Vagina (tissue), 2 donors: ENCODE data around the gene SARS1. TPM values are rescaled to one million over a fixed set of nuclear protein-coding genes. Genes with fewer than 3 reads are reported as not detected.

Experiments used
- DNase-seq, 2 donors: peaks; one replicate each; pipeline ENCODE4 v3.0.0-alpha.2; 2017; ENCODE audit errors: extremely low spot score in 2 of 2
- H3K27ac ChIP-seq: fragments of 200-600 bp; sonication (generic); one replicate; pipeline ENCODE4 v1.5.1; 2019
- H3K27me3 ChIP-seq: fragments of 200-600 bp; sonication (generic); one replicate; pipeline ENCODE4 v1.5.1; 2019
- H3K36me3 ChIP-seq, 2 donors: fragments of 200-600 bp; sonication (generic); one replicate each; pipeline ENCODE4 v1.5.1; 2017 to 2019
- H3K4me1 ChIP-seq: fragments of 200-600 bp; sonication (generic); one replicate; pipeline ENCODE4 v1.5.1; 2019
- H3K4me3 ChIP-seq, 2 donors: fragments of 200-600 bp; sonication (generic); 1 replicate in 1 of 2; 2 replicates in 1 of 2; pipeline ENCODE4 v1.5.1; 2016 to 2019
- H3K9me3 ChIP-seq: fragments of 200-600 bp; sonication (generic); one replicate; pipeline ENCODE4 v1.5.1; 2019
- POLR2A ChIP-seq, 2 donors: fragments of 450-650 bp; IDR thresholded peaks; one replicate each; pipeline ENCODE4 v1.6.1; 2017; ENCODE audit warnings: antibody characterized with exemption in 2 of 2, mild to moderate bottlenecking in 2 of 2, moderate library complexity in 2 of 2
- POLR2AphosphoS5 ChIP-seq, 2 donors: sonication (generic); formaldehyde crosslinking; IDR thresholded peaks; one replicate each; pipeline ENCODE4 v1.9.0; 2017; ENCODE audit warnings: antibody characterized with exemption in 2 of 2, mild to moderate bottlenecking in 2 of 2, low read depth in 1 of 2; ENCODE audit not compliant: insufficient read depth in 1 of 2
- intact Hi-C: fragments of 100-400 bp; cut with DNase I; formaldehyde crosslinking; loops from one replicate; pipeline ENCODE4 v1.15.1; 2023
- total RNA-seq: library from RNA; depleted of rRNA; stranded (reverse); fragments of >200 nt; gene quantifications from one replicate; pipeline ENCODE4 v1.2.3, GENCODE V29; 2016
- TF ChIP-seq, protein P1 (sequence below), 3 experiments: fragments of 450-650 bp in 2 of 3; fragments of 200-600 bp in 1 of 3; sonication (generic) in 1 of 3; IDR thresholded peaks; one replicate each; pipeline ENCODE4 v1.5.1; 2017 to 2019; ENCODE audit warnings: antibody characterized with exemption in 3 of 3, mild to moderate bottlenecking in 2 of 3, moderate library complexity in 2 of 3

The SARS1 gene
- total RNA-seq, 1 donor from 2014 or later = 135 TPM

- DNase-seq = peak in 1 of 2 donors; percentile 82
- Histone ChIP-seq H3K36me3 (peaks cover 0 to 20% of the 10 kb centered on the region in 2 donors), H3K4me1 (peaks cover 44% of the 10 kb centered on the region), H3K9me3 (no peaks in the 10 kb centered on the region), H3K4me3 (no peak overlapping the region), H3K27me3 (no peaks in the 10 kb centered on the region), H3K27ac (no peak overlapping the region)
- intact Hi-C loops = no loop called here
- TF ChIP-seq, protein P1, sequence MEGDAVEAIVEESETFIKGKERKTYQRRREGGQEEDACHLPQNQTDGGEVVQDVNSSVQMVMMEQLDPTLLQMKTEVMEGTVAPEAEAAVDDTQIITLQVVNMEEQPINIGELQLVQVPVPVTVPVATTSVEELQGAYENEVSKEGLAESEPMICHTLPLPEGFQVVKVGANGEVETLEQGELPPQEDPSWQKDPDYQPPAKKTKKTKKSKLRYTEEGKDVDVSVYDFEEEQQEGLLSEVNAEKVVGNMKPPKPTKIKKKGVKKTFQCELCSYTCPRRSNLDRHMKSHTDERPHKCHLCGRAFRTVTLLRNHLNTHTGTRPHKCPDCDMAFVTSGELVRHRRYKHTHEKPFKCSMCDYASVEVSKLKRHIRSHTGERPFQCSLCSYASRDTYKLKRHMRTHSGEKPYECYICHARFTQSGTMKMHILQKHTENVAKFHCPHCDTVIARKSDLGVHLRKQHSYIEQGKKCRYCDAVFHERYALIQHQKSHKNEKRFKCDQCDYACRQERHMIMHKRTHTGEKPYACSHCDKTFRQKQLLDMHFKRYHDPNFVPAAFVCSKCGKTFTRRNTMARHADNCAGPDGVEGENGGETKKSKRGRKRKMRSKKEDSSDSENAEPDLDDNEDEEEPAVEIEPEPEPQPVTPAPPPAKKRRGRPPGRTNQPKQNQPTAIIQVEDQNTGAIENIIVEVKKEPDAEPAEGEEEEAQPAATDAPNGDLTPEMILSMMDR (IDR thresholded peaks at IDR 0.05) = no peak
- TF ChIP-seq POLR2AphosphoS5 (IDR thresholded peaks at IDR 0.05; ENCODE audit: insufficient read depth in 1 of 2, low read depth in 1 of 2) (no peak), POLR2A (IDR thresholded peaks at IDR 0.05) (no peak)
Measured at GRCh38 chr1:109241841-109242345, 28.2 kb downstream of the SARS1 start.

- no peak overlapping the region for H3K27ac ChIP-seq
- intact Hi-C loops = no loop called here
Measured at GRCh38 chr1:109242387-109242786, 28.7 kb downstream of the SARS1 start.

DNA sequence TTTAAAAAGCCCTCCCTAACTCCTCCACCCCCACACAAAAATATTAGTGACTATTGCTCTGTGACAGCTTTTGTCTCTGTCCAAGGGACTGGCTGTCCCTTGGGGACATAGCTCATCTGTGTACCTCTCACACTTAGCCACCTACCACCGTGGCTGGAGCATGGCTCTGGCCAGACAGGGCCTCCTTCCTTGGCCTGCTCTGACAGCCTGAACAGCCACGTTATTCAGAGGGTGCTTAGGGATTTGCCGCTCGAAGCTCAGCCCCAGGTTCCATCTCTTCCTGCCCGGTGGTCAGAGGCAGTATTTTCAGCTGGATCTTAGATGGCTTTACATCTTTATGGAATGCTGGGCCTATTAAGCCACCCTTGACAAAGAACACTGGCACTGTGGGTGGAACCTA, 29.5 kb downstream of the SARS1 start:
- no peaks in the 10 kb centered on the region for H3K9me3 ChIP-seq
- H3K27me3 ChIP-seq = no peaks in the 10 kb centered on the region
- intact Hi-C loops = no loop called here
- H3K4me3 ChIP-seq = no peak overlapping the region
- no peak for DNase-seq
- peaks cover 44% of the 10 kb centered on the region for H3K4me1 ChIP-seq
- H3K36me3 ChIP-seq = peaks cover 0 to 7% of the 10 kb centered on the region in 2 donors
- H3K27ac ChIP-seq = no peak overlapping the region
- TF ChIP-seq POLR2AphosphoS5 (IDR thresholded peaks at IDR 0.05; ENCODE audit: insufficient read depth in 1 of 2, low read depth in 1 of 2) (no peak), POLR2A (IDR thresholded peaks at IDR 0.05) (no peak)
- TF ChIP-seq, protein P1 (IDR thresholded peaks at IDR 0.05) = no peak

More at GRCh38 chr1:109242387-109242786, 28.7 kb downstream of the SARS1 start:
- Histone ChIP-seq H3K9me3 (no peaks in the 10 kb centered on the region), H3K36me3 (peaks cover 0 to 15% of the 10 kb centered on the region in 2 donors), H3K27me3 (no peaks in the 10 kb centered on the region), H3K4me1 (peaks cover 44% of the 10 kb centered on the region), H3K4me3 (no peak overlapping the region)
- no peak for DNase-seq
- TF ChIP-seq POLR2A (IDR thresholded peaks at IDR 0.05) (no peak), POLR2AphosphoS5 (IDR thresholded peaks at IDR 0.05; ENCODE audit: insufficient read depth in 1 of 2, low read depth in 1 of 2) (peak in 1 of 2 donors; percentile 16)
- TF ChIP-seq, protein P1 (IDR thresholded peaks at IDR 0.05) = no peak

DNA sequence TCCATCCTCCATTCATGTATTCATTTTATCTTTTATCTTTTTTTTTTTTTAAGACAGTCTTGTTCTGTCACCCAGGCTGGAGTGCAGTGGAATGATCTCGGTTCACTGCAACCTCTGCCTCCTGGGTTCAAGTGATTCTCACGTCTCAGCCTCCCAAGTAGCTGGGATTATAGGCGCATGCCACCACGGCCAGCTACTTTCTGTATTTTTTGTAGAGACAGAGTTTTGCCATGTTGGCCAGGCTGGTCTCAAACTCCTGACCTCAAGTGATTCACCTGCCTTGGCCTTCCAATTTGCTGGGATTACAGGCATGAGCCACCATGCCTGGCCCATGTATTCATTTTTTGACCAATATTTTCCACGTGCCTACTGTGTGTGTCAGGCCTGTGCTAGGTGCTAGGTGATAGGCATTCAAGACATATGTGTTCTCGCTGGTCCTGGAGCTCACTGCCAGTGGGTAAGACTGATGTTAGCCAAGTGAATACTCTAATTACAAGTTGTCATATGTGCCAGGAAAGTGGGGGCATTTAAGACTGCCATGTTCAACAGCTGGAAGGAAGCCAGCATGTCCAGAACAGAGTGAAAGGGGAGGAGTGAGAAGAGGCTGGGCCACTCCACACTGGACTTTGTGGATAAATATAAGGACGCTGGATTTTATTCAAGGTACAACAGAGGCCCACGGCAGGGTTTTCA, 30.3 kb downstream of the SARS1 start:
- intact Hi-C loops = no loop called here
- Histone ChIP-seq H3K4me3 (no peak overlapping the region), H3K27ac (no peak overlapping the region), H3K4me1 (peaks cover 47% of the 10 kb centered on the region), H3K36me3 (no peaks in the 10 kb centered on the region), H3K9me3 (no peaks in the 10 kb centered on the region), H3K27me3 (no peaks in the 10 kb centered on the region)
- no peak for DNase-seq
- TF ChIP-seq POLR2A (IDR thresholded peaks at IDR 0.05) (no peak), POLR2AphosphoS5 (IDR thresholded peaks at IDR 0.05; ENCODE audit: insufficient read depth in 1 of 2, low read depth in 1 of 2) (no peak)
- TF ChIP-seq, protein P1 (IDR thresholded peaks at IDR 0.05) = no peak

DNA sequence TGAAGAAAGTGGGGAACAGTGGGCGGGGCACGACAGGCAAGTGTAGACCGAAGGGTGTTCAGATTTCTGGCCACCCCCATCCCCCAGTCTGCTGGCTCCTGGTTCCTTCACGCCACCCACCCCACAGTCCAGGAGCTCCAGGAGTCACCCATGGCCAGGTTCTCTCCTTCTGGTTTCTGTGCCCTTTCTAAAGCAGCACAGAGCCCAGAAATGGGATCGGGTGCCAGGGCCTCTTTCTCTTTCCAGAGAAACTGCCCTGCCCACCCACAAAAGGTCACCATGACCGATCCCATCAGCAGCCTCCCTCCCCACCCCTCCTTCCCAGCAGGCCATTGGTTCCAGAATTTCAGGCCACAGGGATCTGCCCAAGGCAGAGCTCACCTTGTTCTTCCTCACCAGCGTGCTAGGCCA, 32.4 kb downstream of the SARS1 start:
- H3K27ac ChIP-seq = no peak overlapping the region
- intact Hi-C loops = no loop called here
- no peaks in the 10 kb centered on the region for H3K9me3 ChIP-seq
- H3K27me3 ChIP-seq = no peaks in the 10 kb centered on the region
- no peak overlapping the region for H3K4me3 ChIP-seq
- H3K4me1 ChIP-seq = peaks cover 28% of the 10 kb centered on the region
- TF ChIP-seq, protein P1 (IDR thresholded peaks at IDR 0.05) = no peak
- TF ChIP-seq POLR2A (IDR thresholded peaks at IDR 0.05) (no peak), POLR2AphosphoS5 (IDR thresholded peaks at IDR 0.05; ENCODE audit: insufficient read depth in 1 of 2, low read depth in 1 of 2) (no peak)
- no peaks in the 10 kb centered on the region for H3K36me3 ChIP-seq
- no peak for DNase-seq
